Astrocyte of the cerebellum (primary cell): ENCODE data around the gene GREB1.

Experiments
- DNase-seq: peaks from one replicate; pipeline ENCODE4 v3.0.0-alpha.2; 2011; ENCODE audit warnings: low read depth
- H3K4me3 ChIP-seq: 2 replicates; pipeline ENCODE4 v1.5.1; 2011; ENCODE audit warnings: mild to moderate bottlenecking, low read depth, low read length, moderate library complexity
- in situ Hi-C: cut with HindIII; loops from 2 replicates; pipeline ENCODE4 v1.10.0; 2017; ENCODE audit warnings: low sequenced_read_pairs
- TF ChIP-seq, protein P1 (sequence below): IDR thresholded peaks from 2 replicates; pipeline ENCODE4 v1.5.1; 2012; ENCODE audit warnings: low read length, low read depth, moderate library complexity, mild to moderate bottlenecking; ENCODE audit errors: missing control alignments

The GREB1 gene

DNA sequence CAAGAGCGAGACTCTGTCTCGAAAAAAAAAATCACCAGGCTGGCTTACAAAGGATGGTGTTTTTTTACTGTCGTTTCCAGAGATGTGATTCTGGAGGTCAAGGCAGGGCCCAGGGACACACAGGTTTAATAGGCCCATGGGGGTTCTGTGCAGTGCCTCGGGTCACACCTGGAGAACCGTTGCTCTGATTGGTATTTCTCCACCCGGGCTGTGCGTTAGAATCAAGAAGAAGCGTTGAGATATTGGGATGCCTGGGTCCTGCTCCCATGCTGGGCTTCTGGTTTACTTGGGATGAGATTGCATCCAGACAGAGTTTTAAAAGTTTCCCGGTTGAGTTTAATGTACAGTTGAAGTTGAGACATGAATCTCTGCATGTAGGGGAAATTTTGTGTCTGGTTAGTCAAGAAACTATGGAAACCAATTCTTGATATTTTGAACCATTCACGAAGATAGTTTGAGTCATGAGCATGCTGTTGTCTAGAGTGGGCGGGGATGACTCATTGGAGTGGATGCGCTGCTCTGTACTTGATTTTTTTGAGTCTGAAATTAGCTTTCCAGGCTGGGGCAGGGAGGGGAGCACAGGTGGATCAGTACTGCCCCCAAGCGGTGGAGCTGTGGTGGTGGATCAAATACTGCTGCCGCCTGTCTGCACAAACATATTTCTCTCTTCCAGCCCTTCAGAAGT is 50.1 kb downstream of the GREB1 start:
- in situ Hi-C loops, result no loop called here
- TF ChIP-seq, protein P1, sequence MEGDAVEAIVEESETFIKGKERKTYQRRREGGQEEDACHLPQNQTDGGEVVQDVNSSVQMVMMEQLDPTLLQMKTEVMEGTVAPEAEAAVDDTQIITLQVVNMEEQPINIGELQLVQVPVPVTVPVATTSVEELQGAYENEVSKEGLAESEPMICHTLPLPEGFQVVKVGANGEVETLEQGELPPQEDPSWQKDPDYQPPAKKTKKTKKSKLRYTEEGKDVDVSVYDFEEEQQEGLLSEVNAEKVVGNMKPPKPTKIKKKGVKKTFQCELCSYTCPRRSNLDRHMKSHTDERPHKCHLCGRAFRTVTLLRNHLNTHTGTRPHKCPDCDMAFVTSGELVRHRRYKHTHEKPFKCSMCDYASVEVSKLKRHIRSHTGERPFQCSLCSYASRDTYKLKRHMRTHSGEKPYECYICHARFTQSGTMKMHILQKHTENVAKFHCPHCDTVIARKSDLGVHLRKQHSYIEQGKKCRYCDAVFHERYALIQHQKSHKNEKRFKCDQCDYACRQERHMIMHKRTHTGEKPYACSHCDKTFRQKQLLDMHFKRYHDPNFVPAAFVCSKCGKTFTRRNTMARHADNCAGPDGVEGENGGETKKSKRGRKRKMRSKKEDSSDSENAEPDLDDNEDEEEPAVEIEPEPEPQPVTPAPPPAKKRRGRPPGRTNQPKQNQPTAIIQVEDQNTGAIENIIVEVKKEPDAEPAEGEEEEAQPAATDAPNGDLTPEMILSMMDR, result peak; percentile 90
- H3K4me3 ChIP-seq, result no peak overlapping the region
- peak; percentile 86 for DNase-seq

DNA sequence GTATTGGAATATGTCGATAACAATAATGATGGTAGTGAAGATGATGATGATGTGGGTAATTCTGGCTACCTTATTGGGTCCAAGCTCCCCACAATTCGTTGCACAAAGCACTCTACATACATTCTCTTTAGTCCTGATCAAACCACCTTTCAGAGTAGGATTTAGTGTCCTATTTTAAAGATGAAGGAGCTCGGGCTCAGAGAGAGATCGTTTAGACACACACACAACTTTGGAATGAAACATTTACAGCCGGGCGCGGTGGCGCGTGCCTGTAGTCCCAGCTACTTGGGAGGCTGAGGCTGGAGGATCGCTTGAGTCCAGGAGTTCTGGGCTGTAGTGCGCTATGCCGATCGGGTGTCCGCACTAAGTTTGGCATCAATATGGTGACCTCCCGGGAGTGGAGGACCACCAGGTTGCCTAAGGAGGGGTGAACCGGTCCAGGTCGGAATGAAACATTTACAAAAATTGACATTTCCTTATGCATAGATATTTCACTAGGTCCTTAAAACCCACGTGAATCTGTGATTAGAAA is 50.7 kb downstream of the GREB1 start:
- no peak overlapping the region for H3K4me3 ChIP-seq
- in situ Hi-C loops, result no loop called here
- TF ChIP-seq, protein P1, result no peak
- DNase-seq, result no peak

- H3K4me3 ChIP-seq, result no peak overlapping the region
- in situ Hi-C loops, result no loop called here
- TF ChIP-seq, protein P1, result no peak
- no peak for DNase-seq
Observed at GRCh38 chr2:11585071-11585470, 51.2 kb downstream of the GREB1 start.

GRCh38 chr2:11588228-11589110 is 54.6 kb downstream of the GREB1 start:
- in situ Hi-C loops, result no loop called here

GRCh38 chr2:11589316-11589940 is 55.6 kb downstream of the GREB1 start:
- no peak for DNase-seq
- H3K4me3 ChIP-seq, result no peak overlapping the region
- TF ChIP-seq, protein P1, result peak; percentile 7
- in situ Hi-C loops, result no loop called here

More at GRCh38 chr2:11588228-11589110, 54.6 kb downstream of the GREB1 start:
- no peak overlapping the region for H3K4me3 ChIP-seq
- TF ChIP-seq, protein P1, result no peak
- DNase-seq, result no peak

- in situ Hi-C loops, result no loop called here
Observed at GRCh38 chr2:11590193-11590592, 56.3 kb downstream of the GREB1 start.

More at GRCh38 chr2:11590193-11590592, 56.3 kb downstream of the GREB1 start:
- DNase-seq, result no peak
- H3K4me3 ChIP-seq, result no peak overlapping the region
- TF ChIP-seq, protein P1, result no peak
